ENCODE data around the gene AFG1L.

DNA sequence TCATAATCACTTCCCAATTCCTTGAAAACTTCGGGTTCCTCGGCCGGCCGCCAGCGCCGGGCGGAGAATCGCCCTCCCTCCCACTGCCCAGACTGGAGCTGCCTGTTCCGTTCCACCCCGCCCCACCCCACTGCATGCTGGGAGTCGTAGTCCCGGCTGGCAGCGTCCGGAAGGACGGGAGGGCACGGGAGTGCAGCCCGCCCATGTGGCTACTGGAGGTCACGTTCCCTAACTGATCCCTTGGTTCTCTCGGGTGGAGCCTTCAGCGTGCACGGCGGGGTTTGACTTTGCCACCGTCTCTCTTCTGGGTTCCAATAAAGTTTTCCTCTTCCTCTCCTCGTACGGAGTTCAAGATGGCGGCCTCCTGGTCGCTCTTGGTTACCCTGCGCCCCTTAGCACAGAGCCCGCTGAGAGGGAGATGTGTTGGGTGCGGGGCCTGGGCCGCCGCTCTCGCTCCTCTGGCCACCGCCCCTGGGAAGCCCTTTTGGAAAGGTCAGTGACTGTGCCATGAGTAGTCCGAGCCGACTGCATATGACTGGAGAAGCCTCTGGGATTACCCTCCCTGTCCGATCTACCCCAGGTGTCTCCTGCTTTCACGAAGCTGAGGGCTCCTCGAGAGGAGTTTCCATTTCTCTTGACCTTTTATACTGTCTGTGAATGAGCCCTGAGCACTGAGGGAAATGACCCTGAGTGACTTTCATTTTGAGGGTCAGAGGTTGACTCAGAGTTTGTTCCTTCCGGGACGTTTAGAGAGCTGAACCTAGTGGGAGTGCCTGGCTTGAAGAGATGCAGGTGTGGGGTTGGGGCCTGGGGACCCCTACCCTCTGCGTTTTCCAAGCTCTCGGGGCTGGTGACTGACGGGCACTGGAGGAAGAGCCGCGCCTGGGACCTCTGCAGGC, at the start of gene AFG1L:
- no peak for TF ChIP-seq POLR2A (IDR thresholded peaks at IDR 0.05)
- TF ChIP-seq, protein P1, sequence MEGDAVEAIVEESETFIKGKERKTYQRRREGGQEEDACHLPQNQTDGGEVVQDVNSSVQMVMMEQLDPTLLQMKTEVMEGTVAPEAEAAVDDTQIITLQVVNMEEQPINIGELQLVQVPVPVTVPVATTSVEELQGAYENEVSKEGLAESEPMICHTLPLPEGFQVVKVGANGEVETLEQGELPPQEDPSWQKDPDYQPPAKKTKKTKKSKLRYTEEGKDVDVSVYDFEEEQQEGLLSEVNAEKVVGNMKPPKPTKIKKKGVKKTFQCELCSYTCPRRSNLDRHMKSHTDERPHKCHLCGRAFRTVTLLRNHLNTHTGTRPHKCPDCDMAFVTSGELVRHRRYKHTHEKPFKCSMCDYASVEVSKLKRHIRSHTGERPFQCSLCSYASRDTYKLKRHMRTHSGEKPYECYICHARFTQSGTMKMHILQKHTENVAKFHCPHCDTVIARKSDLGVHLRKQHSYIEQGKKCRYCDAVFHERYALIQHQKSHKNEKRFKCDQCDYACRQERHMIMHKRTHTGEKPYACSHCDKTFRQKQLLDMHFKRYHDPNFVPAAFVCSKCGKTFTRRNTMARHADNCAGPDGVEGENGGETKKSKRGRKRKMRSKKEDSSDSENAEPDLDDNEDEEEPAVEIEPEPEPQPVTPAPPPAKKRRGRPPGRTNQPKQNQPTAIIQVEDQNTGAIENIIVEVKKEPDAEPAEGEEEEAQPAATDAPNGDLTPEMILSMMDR (IDR thresholded peaks at IDR 0.05), result no peak
